ENCODE data around the gene PRDM5.
"Not testable (repeated sequence)": the region's sequence is repeated elsewhere in the genome, so short reads cannot be mapped to it uniquely, and the experiment has no call there.

The PRDM5 gene

GRCh38 chr4:120753854-120754253 lies 168.7 kb downstream of the PRDM5 start:
- DNase-seq (ENCODE audit: low spot score), result no peak

- no peak for DNase-seq (ENCODE audit: low spot score)
Observed at GRCh38 chr4:120750152-120750525, 172.4 kb downstream of the PRDM5 start.

- no peak for DNase-seq (ENCODE audit: low spot score)
Observed at GRCh38 chr4:120749445-120750151, 172.9 kb downstream of the PRDM5 start.

GRCh38 chr4:120741636-120742035 lies 180.9 kb downstream of the PRDM5 start:
- not testable (repeated sequence) for DNase-seq (ENCODE audit: low spot score)

- no peak for DNase-seq (ENCODE audit: low spot score)
Observed at GRCh38 chr4:120736312-120736711, 186.2 kb downstream of the PRDM5 start.

- DNase-seq (ENCODE audit: low spot score), result no peak
Observed at GRCh38 chr4:120733968-120734367, 188.6 kb downstream of the PRDM5 start.

GRCh38 chr4:120733054-120733453 lies 189.5 kb downstream of the PRDM5 start:
- no peak for DNase-seq (ENCODE audit: low spot score)

- no peak for DNase-seq (ENCODE audit: low spot score)
Observed at GRCh38 chr4:120731561-120731960, 191.0 kb downstream of the PRDM5 start.

- no peak for DNase-seq (ENCODE audit: low spot score)
Observed at GRCh38 chr4:120730777-120731320, 191.7 kb downstream of the PRDM5 start.

- DNase-seq (ENCODE audit: low spot score), result no peak
Observed at GRCh38 chr4:120728892-120729675, 193.4 kb downstream of the PRDM5 start.

- no peak for DNase-seq (ENCODE audit: low spot score)
Observed at GRCh38 chr4:120725639-120726580, 196.6 kb downstream of the PRDM5 start.

GRCh38 chr4:120724656-120725055 lies 197.9 kb downstream of the PRDM5 start:
- no peak for DNase-seq (ENCODE audit: low spot score)

GRCh38 chr4:120723986-120724385 lies 198.5 kb downstream of the PRDM5 start:
- no peak for DNase-seq (ENCODE audit: low spot score)

GRCh38 chr4:120723105-120723504 lies 199.4 kb downstream of the PRDM5 start:
- no peak for DNase-seq (ENCODE audit: low spot score)

GRCh38 chr4:120722655-120723054 lies 199.9 kb downstream of the PRDM5 start:
- DNase-seq (ENCODE audit: low spot score), result no peak

GRCh38 chr4:120720354-120720934 lies 202.1 kb downstream of the PRDM5 start:
- DNase-seq (ENCODE audit: low spot score), result no peak

- no peak for DNase-seq (ENCODE audit: low spot score)
Observed at GRCh38 chr4:120718979-120719566, 203.5 kb downstream of the PRDM5 start.

GRCh38 chr4:120716346-120716745 lies 206.2 kb downstream of the PRDM5 start:
- no peak for DNase-seq (ENCODE audit: low spot score)

- DNase-seq (ENCODE audit: low spot score), result no peak
Observed at GRCh38 chr4:120714417-120715010, 208.0 kb downstream of the PRDM5 start.

GRCh38 chr4:120709991-120710390 lies 212.5 kb downstream of the PRDM5 start:
- DNase-seq (ENCODE audit: low spot score), result no peak

GRCh38 chr4:120704538-120704937 lies 218.0 kb downstream of the PRDM5 start:
- DNase-seq (ENCODE audit: low spot score), result no peak

Data from putamen (tissue), 1 donor.